PC-3 (cell line): ENCODE results near the gene PSMA5. TPM values are rescaled to one million over a fixed set of nuclear protein-coding genes. Genes with fewer than 3 reads are reported as not detected.

Experiments used
- ATAC-seq: fragments of 200-7000 bp; cut with Tn5 transposase; 2 replicates; pipeline ENCODE4 v1.9.1; 2020; ENCODE audit warnings: mild to moderate bottlenecking, moderate library complexity
- BruUV-seq: library from RNA; stranded (reverse); fragments of 400-500 nt; replicated peaks from 2 replicates; lab custom pipeline; 2021; lab: Mats Ljungman, UMichigan
- CTCF ChIA-PET: fragments of 300-600 bp; sonication (Branson Sonifier 250); formaldehyde crosslinking; loops from one replicate; lab custom pipeline; 2022; ENCODE audit warnings: antibody characterized with exemption; lab: Charles Lee
- POLR2A ChIA-PET: fragments of 300-600 bp; sonication (Branson Sonifier 250); formaldehyde crosslinking; loops from one replicate; lab custom pipeline; 2022; ENCODE audit warnings: antibody characterized with exemption; ENCODE audit not compliant: unreplicated experiment; lab: Charles Lee
- DNase-seq: peaks from one replicate; pipeline ENCODE4 v3.0.0-alpha.2; 2015
- H2AFZ ChIP-seq: fragments of 300-600 bp; sonication (generic); 2 replicates; pipeline ENCODE4 v1.6.0; 2016; ENCODE audit warnings: antibody characterized with exemption, low read length
- H3F3A ChIP-seq: fragments of 300-600 bp; sonication (generic); one replicate; pipeline ENCODE4 v1.6.0; 2017; ENCODE audit warnings: antibody characterized with exemption, low read length, control low read depth, mild to moderate bottlenecking; ENCODE audit not compliant: unreplicated experiment
- H3K27ac ChIP-seq: fragments of 300-600 bp; sonication (generic); 2 replicates; pipeline ENCODE4 v1.5.1; 2016; ENCODE audit warnings: mild to moderate bottlenecking, low read length
- H3K27me3 ChIP-seq: fragments of 300-600 bp; sonication (generic); 2 replicates; pipeline ENCODE4 v1.6.1; 2016; ENCODE audit warnings: low read length, mixed read lengths
- H3K36me3 ChIP-seq: fragments of 300-600 bp; sonication (generic); 2 replicates; pipeline ENCODE4 v1.6.1; 2016; ENCODE audit warnings: low read depth, mixed run types, low read length, mixed read lengths
- H3K4me1 ChIP-seq: fragments of 300-600 bp; sonication (generic); 2 replicates; pipeline ENCODE4 v1.5.1; 2016; ENCODE audit warnings: low read length; ENCODE audit not compliant: insufficient read depth
- H3K4me2 ChIP-seq: fragments of 300-600 bp; sonication (generic); 2 replicates; pipeline ENCODE4 v1.6.0; 2016; ENCODE audit warnings: low read length
- H3K4me3 ChIP-seq: fragments of 300-600 bp; sonication (generic); 2 replicates; pipeline ENCODE4 v1.5.1; 2016; ENCODE audit warnings: mild to moderate bottlenecking, low read length, mixed read lengths
- H3K79me2 ChIP-seq: fragments of 300-600 bp; sonication (generic); 2 replicates; pipeline ENCODE4 v1.6.1; 2017; ENCODE audit warnings: low read length, mixed read lengths
- H3K9ac ChIP-seq: fragments of 300-600 bp; sonication (generic); 2 replicates; pipeline ENCODE4 v1.6.0; 2016; ENCODE audit warnings: mild to moderate bottlenecking, low read length
- H3K9me2 ChIP-seq: fragments of 300-600 bp; sonication (generic); replicated peaks from 2 replicates; pipeline ENCODE4 v1.6.1; 2016; ENCODE audit warnings: mixed run types, low read length, mixed read lengths
- H3K9me3 ChIP-seq: fragments of 300-600 bp; sonication (generic); 2 replicates; pipeline ENCODE4 v1.6.1; 2016; ENCODE audit warnings: low read length, mixed read lengths
- H4K20me1 ChIP-seq: fragments of 300-600 bp; sonication (generic); 2 replicates; pipeline ENCODE4 v1.6.1; 2016; ENCODE audit warnings: low read length, mixed read lengths
- EZH2 ChIP-seq: fragments of 300-600 bp; sonication (generic); IDR thresholded peaks from one replicate; pipeline ENCODE4 v1.6.1; 2017; ENCODE audit warnings: antibody characterized with exemption, mild to moderate bottlenecking, low read length; ENCODE audit not compliant: unreplicated experiment
- EZH2phosphoT487 ChIP-seq: fragments of 300-600 bp; sonication (generic); IDR thresholded peaks from 2 replicates; pipeline ENCODE4 v1.6.1; 2018; ENCODE audit warnings: mild to moderate bottlenecking, antibody characterized with exemption, low read length, borderline replicate concordance
- intact Hi-C: fragments of 100-400 bp; cut with micrococcal nuclease; formaldehyde crosslinking; loops from 2 replicates; pipeline ENCODE4 v1.9.0; 2023
- total RNA-seq: library from RNA; depleted of rRNA; stranded (reverse); fragments of >200 nt; gene quantifications from 2 replicates; pipeline ENCODE4 v1.2.3, GENCODE V29; 2014; rRNA removed
- TF ChIP-seq, protein P1 (sequence below): fragments of 300-600 bp; sonication (generic); conservative IDR thresholded peaks from 2 replicates; pipeline ENCODE4 v1.5.1; 2017; ENCODE audit warnings: antibody characterized with exemption, low read depth, mild to moderate bottlenecking, low read length

PSMA5 gene
- total RNA-seq, 1 experiment from 2014 or later, result 86.9 TPM

- H3K9ac ChIP-seq, result no peak overlapping the region
- H3K27me3 ChIP-seq, result no peaks in the 10 kb centered on the region
- H3K4me2 ChIP-seq, result no peak overlapping the region
- no peaks in the 10 kb centered on the region for H4K20me1 ChIP-seq
- H3K9me3 ChIP-seq, result no peaks in the 10 kb centered on the region
- H3K36me3 ChIP-seq, result no peaks in the 10 kb centered on the region
- ChIA-PET CTCF (interaction anchor here (0.5 kb wide), 1 partner anchor 46 kb away, joined by 9 read pairs; no protein-coding TSS in a partner anchor), POLR2A (no interaction called here)
- no peak overlapping the region for H2AFZ ChIP-seq
- no peak overlapping the region for H3K27ac ChIP-seq
- H3F3A ChIP-seq, result no peaks in the 10 kb centered on the region
- H3K4me1 ChIP-seq, result no peaks in the 10 kb centered on the region
- no TSS peak for BruUV-seq
- H3K9me2 ChIP-seq, result no peaks in the 10 kb centered on the region
- H3K4me3 ChIP-seq, result no peak overlapping the region
- no peak for ATAC-seq
- intact Hi-C loops, result loop anchor here (5.0 kb wide), 1 partner anchor 42 kb away; no protein-coding TSS in a partner anchor
- H3K79me2 ChIP-seq, result no peaks in the 10 kb centered on the region
- DNase-seq, result no peak
- TF ChIP-seq, protein P1, sequence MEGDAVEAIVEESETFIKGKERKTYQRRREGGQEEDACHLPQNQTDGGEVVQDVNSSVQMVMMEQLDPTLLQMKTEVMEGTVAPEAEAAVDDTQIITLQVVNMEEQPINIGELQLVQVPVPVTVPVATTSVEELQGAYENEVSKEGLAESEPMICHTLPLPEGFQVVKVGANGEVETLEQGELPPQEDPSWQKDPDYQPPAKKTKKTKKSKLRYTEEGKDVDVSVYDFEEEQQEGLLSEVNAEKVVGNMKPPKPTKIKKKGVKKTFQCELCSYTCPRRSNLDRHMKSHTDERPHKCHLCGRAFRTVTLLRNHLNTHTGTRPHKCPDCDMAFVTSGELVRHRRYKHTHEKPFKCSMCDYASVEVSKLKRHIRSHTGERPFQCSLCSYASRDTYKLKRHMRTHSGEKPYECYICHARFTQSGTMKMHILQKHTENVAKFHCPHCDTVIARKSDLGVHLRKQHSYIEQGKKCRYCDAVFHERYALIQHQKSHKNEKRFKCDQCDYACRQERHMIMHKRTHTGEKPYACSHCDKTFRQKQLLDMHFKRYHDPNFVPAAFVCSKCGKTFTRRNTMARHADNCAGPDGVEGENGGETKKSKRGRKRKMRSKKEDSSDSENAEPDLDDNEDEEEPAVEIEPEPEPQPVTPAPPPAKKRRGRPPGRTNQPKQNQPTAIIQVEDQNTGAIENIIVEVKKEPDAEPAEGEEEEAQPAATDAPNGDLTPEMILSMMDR, result no peak
- no peak for TF ChIP-seq EZH2phosphoT487
- no peak for TF ChIP-seq EZH2
Measured at GRCh38 chr1:109350655-109351054, 75.6 kb downstream of the PSMA5 start.

DNA sequence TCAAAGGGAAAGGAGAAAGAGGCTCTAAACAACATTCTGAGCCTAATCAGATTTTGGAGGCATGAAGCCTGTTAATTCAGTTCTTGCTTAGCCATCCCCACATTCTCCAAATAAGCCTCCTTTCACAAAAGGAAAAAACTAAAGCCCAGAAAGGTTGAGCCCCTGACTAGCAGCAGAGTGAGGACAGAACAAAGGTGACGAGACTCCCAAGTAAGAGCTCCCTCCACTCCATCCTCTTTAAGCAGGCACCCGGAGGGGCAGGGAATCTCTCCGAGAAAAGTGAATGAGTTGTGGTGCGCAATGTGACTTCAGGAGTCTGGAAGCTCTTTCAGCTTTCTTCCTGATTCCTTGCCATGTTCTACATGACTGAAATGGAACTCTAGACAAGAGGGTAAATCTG is 76.1 kb downstream of the PSMA5 start:
- Histone ChIP-seq H3K4me1 (no peaks in the 10 kb centered on the region), H3K36me3 (no peaks in the 10 kb centered on the region), H3K9me3 (no peaks in the 10 kb centered on the region), H3F3A (no peaks in the 10 kb centered on the region), H3K9me2 (no peaks in the 10 kb centered on the region), H3K4me2 (no peak overlapping the region), H4K20me1 (no peaks in the 10 kb centered on the region), H3K4me3 (no peak overlapping the region), H2AFZ (no peak overlapping the region), H3K27ac (no peak overlapping the region), H3K27me3 (no peaks in the 10 kb centered on the region), H3K9ac (no peak overlapping the region), H3K79me2 (no peaks in the 10 kb centered on the region)
- DNase-seq (no peak), ATAC-seq (no peak)
- TF ChIP-seq, protein P1, result no peak
- no peak for TF ChIP-seq EZH2phosphoT487
- TF ChIP-seq EZH2, result no peak
- CTCF ChIA-PET, result interaction anchor here (0.5 kb wide), 1 partner anchor 47 kb away, joined by 9 read pairs; no protein-coding TSS in a partner anchor
- intact Hi-C loops, result loop anchor here (5.0 kb wide), 1 partner anchor 42 kb away; no protein-coding TSS in a partner anchor
- POLR2A ChIA-PET, result no interaction called here
- BruUV-seq, result no TSS peak

Other genes with a start within 250 kb of the PSMA5 start
- gene SARS1, start 212.5 kb downstream of the PSMA5 start, total RNA-seq, result 146 and 158 TPM in 2 replicates
- 3.6 and 6.4 TPM in 2 replicates for gene CELSR2, start 176.9 kb downstream of the PSMA5 start, total RNA-seq
- 33.8 and 34.5 TPM in 2 replicates for gene PSRC1, start 143.3 kb downstream of the PSMA5 start, total RNA-seq
- gene MYBPHL, start 119.4 kb downstream of the PSMA5 start, total RNA-seq, result not detected in 2 replicates
- 9.2 and 14.3 TPM in 2 replicates for gene SORT1, start 28.5 kb downstream of the PSMA5 start, total RNA-seq
- not detected in 2 replicates for gene SYPL2, start 40.1 kb upstream of the PSMA5 start, total RNA-seq
- gene ATXN7L2, start 57.5 kb upstream of the PSMA5 start, total RNA-seq, result 9.2 and 9.4 TPM in 2 replicates
- 2.7 and 4.2 TPM in 2 replicates for gene CYB561D1, start 67.6 kb upstream of the PSMA5 start, total RNA-seq
- 2.7 and 2.8 TPM in 2 replicates for gene AMIGO1, start 83.3 kb upstream of the PSMA5 start, total RNA-seq
- 0.07 and 1.3 TPM in 2 replicates for gene GPR61, start 113.4 kb upstream of the PSMA5 start, total RNA-seq
- gene GNAI3, start 122.2 kb upstream of the PSMA5 start, total RNA-seq, result 6.7 and 6.8 TPM in 2 replicates
- 0.29 and 0.69 TPM in 2 replicates for gene GNAT2, start 193.2 kb upstream of the PSMA5 start, total RNA-seq
- gene AMPD2, start 193.4 kb upstream of the PSMA5 start, total RNA-seq, result 75.3 and 128 TPM in 2 replicates
- gene GSTM4, start 229.7 kb upstream of the PSMA5 start, total RNA-seq, result 24.0 and 25.9 TPM in 2 replicates
- gene GSTM2, start 241.6 kb upstream of the PSMA5 start, total RNA-seq, result 29.0 and 38.6 TPM in 2 replicates